Measurements from ENCODE around the gene DIAPH3. TPM values are rescaled to one million over a fixed set of nuclear protein-coding genes. Genes with fewer than 3 reads are reported as not detected.

The DIAPH3 gene
- total RNA-seq, 1 donor from 2014 or later, result 24.1 TPM

GRCh38 chr13:60172111-60172510 is 8.4 kb upstream of the DIAPH3 start:
- peaks cover 5% of the 10 kb centered on the region for H3K27me3 Mint-ChIP-seq (ENCODE audit: low read depth)

GRCh38 chr13:60170414-60170813 is 6.7 kb upstream of the DIAPH3 start:
- H3K27me3 Mint-ChIP-seq (ENCODE audit: low read depth), result peaks cover 5% of the 10 kb centered on the region
- H3K4me3 Mint-ChIP-seq (ENCODE audit: unreplicated experiment), result no peak overlapping the region
- no peaks in the 10 kb centered on the region for H3K36me3 Mint-ChIP-seq (ENCODE audit: low read depth)
- no peak for TF ChIP-seq CTCF (IDR thresholded peaks at IDR 0.05)
- H3K4me1 Mint-ChIP-seq (ENCODE audit: low read depth), result peaks cover 7% of the 10 kb centered on the region
- no peak overlapping the region for H3K27ac Mint-ChIP-seq (ENCODE audit: unreplicated experiment)
- no peak for DNase-seq (ENCODE audit: low spot score)
- H3K9me3 Mint-ChIP-seq (ENCODE audit: low read depth), result no peaks in the 10 kb centered on the region

More at GRCh38 chr13:60172111-60172510, 8.4 kb upstream of the DIAPH3 start:
- Mint-ChIP-seq H3K27ac (ENCODE audit: unreplicated experiment) (no peak overlapping the region), H3K9me3 (ENCODE audit: low read depth) (no peaks in the 10 kb centered on the region), H3K4me3 (ENCODE audit: unreplicated experiment) (no peak overlapping the region), H3K36me3 (ENCODE audit: low read depth) (no peaks in the 10 kb centered on the region), H3K4me1 (ENCODE audit: low read depth) (no peaks in the 10 kb centered on the region)
- no peak for DNase-seq (ENCODE audit: low spot score)
- no peak for TF ChIP-seq CTCF (IDR thresholded peaks at IDR 0.05)

- no peak for DNase-seq (ENCODE audit: low spot score)
- H3K27me3 Mint-ChIP-seq (ENCODE audit: low read depth), result peaks cover 3% of the 10 kb centered on the region
- no peak overlapping the region for H3K27ac Mint-ChIP-seq (ENCODE audit: unreplicated experiment)
- peaks cover 16% of the 10 kb centered on the region for H3K4me1 Mint-ChIP-seq (ENCODE audit: low read depth)
- no peak overlapping the region for H3K4me3 Mint-ChIP-seq (ENCODE audit: unreplicated experiment)
- no peaks in the 10 kb centered on the region for H3K36me3 Mint-ChIP-seq (ENCODE audit: low read depth)
- peak; percentile 47 for TF ChIP-seq CTCF (IDR thresholded peaks at IDR 0.05)
- H3K9me3 Mint-ChIP-seq (ENCODE audit: low read depth), result no peaks in the 10 kb centered on the region
Measured at GRCh38 chr13:60169239-60170031, 5.7 kb upstream of the DIAPH3 start.

- TF ChIP-seq CTCF (IDR thresholded peaks at IDR 0.05), result no peak
- H3K4me1 Mint-ChIP-seq (ENCODE audit: low read depth), result peaks cover 27% of the 10 kb centered on the region
- H3K27ac Mint-ChIP-seq (ENCODE audit: unreplicated experiment), result no peak overlapping the region
Measured at GRCh38 chr13:60167121-60167520, 3.4 kb upstream of the DIAPH3 start.

GRCh38 chr13:60165391-60166099 is 1.8 kb upstream of the DIAPH3 start:
- DNase-seq (ENCODE audit: low spot score), result no peak
- Mint-ChIP-seq H3K9me3 (ENCODE audit: low read depth) (peaks cover 9% of the 10 kb centered on the region), H3K4me3 (ENCODE audit: unreplicated experiment) (peak overlapping the region; percentile 92), H3K4me1 (ENCODE audit: low read depth) (peaks cover 41% of the 10 kb centered on the region), H3K27ac (ENCODE audit: unreplicated experiment) (no peak overlapping the region), H3K27me3 (ENCODE audit: low read depth) (no peaks in the 10 kb centered on the region), H3K36me3 (ENCODE audit: low read depth) (peaks cover under 1% of the 10 kb centered on the region)
- no peak for TF ChIP-seq CTCF (IDR thresholded peaks at IDR 0.05)

More at GRCh38 chr13:60167121-60167520, 3.4 kb upstream of the DIAPH3 start:
- no peak for DNase-seq (ENCODE audit: low spot score)
- Mint-ChIP-seq H3K4me3 (ENCODE audit: unreplicated experiment) (no peak overlapping the region), H3K36me3 (ENCODE audit: low read depth) (no peaks in the 10 kb centered on the region), H3K9me3 (ENCODE audit: low read depth) (no peaks in the 10 kb centered on the region), H3K27me3 (ENCODE audit: low read depth) (no peaks in the 10 kb centered on the region)

Measured in chondrocyte (in vitro differentiated cells).